GM21390 (cell line): Measurements from ENCODE around the gene AHRR.
"Not testable (repeated sequence)": the region's sequence is repeated elsewhere in the genome, so short reads cannot be mapped to it uniquely, and the experiment has no call there.

Experiments used
- ATAC-seq: cut with Tn5 transposase; IDR thresholded peaks from one replicate; pipeline ENCODE4 v1.9.1; 2021; ENCODE audit not compliant: unreplicated experiment

The AHRR gene

GRCh38 chr5:321230-321725, at the start of gene AHRR:
Gene AHRR (plus strand): TSS chr5:321714. CDS start chr5:343903, 22,189 bp downstream.
- peak; percentile 49 for ATAC-seq

GRCh38 chr5:271828-272167, 49.7 kb upstream of the AHRR start:
- not testable (repeated sequence) for ATAC-seq

- ATAC-seq: not testable (repeated sequence)
These were observed 48.4 kb upstream of the AHRR start for GRCh38 chr5:273091-273490.

DNA sequence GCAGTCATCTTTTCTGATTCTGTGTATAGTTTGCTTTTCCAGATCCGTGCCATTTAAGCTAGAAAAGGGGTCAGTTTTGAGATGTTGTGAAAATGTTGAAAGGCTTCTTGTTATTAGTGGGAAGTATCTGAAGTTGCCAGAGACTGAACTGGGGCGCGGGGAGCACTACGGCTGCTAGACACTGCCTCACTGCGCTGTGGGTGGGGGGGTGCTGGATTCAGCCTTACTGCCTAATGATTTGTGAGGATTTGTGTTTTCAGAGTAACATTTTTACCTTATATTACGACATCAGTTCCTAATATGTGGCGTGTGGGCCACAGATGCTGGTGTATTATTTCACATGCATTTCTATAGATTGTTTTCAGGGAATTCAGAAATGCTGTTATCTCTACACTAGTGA, 48.0 kb upstream of the AHRR start:
- ATAC-seq: not testable (repeated sequence)

DNA sequence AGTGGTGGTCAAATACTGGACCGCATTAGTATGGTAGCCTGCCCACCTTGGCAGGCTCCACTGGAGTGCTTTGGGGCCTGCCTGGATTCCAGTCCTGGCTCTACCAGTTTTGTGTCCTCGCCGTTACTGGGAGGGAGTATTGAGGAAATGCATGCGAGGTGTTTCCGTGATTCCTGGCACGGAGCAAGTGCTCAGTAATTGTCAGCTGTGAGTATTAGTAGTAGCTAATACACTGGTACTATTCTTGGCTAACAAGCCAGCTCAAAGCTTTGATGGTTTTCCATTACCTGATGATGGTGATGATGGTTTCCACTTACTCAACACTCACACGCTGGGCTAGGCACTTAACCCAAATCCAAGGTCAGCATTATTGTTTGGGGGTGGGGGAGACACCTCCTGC, 47.2 kb upstream of the AHRR start:
- ATAC-seq: not testable (repeated sequence)

- ATAC-seq: no peak
These were observed 42.9 kb upstream of the AHRR start for GRCh38 chr5:278646-279045.

DNA sequence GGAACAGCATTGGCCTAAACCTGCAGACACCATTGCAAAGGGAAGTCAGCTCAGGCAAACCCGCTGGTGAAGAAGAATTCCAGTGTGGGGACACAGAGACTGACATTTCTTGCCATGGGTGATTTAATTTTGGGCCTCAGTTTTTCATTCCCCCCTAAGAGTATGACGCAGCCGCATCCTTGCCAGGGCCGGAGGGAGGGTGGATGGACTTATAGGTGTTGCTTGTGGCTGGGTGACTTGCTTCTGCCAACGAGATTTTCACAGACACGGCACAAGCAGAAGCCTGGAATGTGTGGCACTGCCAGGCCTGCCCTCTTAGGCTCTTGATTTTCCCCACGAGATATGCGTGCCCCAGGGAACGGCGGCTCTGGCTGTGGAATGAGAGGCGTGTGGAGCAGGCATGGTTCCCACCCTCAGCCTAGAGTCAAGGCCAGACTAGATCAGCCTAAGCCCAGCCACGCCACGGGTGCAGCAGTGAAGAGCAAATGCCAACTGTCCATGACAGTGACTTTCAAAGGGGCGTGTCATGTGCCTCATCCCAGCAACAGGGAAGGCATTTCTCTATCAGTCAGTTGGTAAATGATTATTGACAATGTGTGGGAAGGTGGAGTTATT, 42.4 kb upstream of the AHRR start:
- ATAC-seq: not testable (repeated sequence)

DNA sequence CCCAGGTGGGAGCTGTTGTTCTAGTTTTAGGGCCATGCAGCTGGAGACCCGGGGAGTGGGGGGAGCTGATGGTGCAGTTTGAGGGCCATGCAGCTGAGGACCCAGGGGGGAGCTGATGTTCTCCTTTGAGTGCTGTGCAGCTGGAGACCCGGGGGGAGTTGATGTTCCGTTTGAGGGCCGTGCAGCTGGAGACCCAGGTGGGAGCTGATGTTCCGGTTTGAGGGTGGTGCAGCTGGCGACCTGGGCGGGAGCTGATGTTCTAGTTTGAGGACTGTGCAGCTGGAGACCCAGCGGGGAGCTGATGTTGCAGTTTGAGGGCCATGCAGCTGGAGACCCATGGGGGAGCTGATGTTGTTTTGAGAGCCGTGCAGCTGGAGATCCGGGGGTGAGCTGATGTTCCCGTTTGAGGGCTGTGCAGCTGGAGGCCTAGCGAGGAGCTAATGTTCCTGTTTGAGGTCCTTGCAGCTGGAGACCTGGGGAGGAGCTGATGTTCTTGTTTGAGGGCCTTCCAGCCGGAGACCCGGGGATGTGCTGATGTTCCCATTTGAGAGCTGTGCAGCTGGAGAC, 35.4 kb upstream of the AHRR start:
- no peak for ATAC-seq

DNA sequence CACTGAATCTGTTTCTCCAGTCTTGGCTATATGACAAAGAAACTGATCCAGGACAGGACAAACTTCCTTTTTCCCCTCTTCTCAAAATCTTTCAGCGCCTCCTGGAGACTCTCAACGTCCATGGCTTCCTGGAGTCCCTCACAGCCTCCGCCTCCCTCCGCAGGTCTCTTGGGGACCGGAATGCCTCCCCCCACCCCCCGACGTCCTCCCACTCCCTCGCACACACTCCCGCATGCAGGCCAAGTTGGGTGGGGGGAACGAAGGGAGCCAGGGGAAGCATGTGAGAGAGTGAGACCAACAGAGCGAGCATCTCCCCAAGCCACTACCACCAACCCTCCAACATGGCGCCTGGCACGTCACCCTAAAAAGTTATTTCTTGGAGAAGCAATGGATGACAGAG, 31.3 kb upstream of the AHRR start:
- ATAC-seq: not testable (repeated sequence)

GRCh38 chr5:291345-291744, 30.2 kb upstream of the AHRR start:
- ATAC-seq: not testable (repeated sequence)

- not testable (repeated sequence) for ATAC-seq
These were observed 26.7 kb upstream of the AHRR start for GRCh38 chr5:294788-295187.

DNA sequence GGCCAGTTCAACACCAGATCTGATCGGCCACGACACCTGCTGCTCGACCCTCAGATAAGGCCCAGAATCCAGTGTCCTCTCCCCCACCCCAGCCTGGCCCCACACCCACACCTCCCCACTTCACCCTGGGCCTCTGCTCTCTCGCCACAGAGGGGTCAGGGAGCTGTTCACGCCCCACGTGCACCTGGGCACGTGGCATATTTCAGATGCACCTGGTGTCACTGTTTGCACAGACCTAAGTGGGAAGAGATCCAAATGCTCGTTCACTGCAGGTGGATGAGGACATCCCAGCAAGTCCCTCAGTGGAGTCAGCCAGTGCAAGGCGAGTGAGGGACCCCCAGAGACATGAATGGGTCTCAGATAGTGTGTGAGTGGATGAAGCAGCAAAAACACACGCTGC, 25.3 kb upstream of the AHRR start:
- ATAC-seq: not testable (repeated sequence)

GRCh38 chr5:296954-297353, 24.6 kb upstream of the AHRR start:
- not testable (repeated sequence) for ATAC-seq

DNA sequence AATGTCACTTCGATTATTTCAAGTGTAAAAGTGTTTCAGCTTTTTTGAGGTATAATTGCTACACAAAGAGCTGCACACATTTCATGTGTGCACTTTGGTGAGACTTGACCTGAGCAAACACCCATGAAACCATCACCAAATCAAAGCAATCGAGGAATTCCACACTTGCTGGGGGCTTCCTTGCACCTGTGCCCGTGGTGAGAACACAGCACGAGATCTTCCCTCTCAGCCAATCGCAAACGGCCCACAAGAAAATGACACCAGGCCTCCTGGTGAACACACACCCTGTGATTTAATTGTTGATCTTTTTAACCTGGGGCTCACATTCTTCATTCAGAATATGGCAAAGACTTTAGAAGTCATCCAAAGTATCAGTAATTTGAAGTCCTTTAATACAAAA, 24.1 kb upstream of the AHRR start:
- ATAC-seq: not testable (repeated sequence)

DNA sequence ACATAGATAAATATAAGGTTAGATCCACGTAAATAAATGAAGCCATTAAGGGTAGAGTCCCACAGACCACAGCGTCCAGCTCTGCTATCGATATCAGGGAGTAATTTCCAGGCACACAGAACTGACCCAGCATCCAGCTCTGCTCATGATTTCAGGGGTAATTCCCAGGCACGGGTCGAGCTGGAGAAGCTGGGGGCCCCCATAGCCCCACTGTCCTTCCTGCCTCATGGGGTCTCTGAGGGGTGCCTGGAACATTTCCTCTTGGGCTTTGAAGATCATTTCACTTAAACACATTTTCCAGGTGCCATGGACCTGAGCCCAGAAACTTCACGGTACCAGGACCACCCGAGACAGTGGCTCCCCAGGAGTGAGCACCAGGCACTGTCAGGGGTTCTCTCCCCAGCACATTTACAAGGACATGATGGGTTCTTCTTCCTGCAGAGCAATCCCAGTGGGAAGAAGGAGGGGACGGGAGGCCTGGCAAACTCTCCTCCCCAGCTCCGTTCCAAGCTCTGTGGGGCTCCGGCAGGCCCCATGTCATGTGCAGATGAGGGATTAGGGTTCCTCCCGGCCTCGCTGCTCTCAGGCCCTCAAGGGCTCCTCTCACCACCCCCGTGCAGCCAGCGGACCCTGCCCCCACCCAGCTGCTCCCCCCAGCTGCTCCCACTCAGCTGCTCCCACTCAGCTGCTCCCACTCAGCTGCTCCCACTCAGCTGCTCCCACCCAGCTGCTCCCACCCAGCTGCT, 23.4 kb upstream of the AHRR start:
- not testable (repeated sequence) for ATAC-seq

- no peak for ATAC-seq
These were observed 22.8 kb upstream of the AHRR start for GRCh38 chr5:298737-299125.

DNA sequence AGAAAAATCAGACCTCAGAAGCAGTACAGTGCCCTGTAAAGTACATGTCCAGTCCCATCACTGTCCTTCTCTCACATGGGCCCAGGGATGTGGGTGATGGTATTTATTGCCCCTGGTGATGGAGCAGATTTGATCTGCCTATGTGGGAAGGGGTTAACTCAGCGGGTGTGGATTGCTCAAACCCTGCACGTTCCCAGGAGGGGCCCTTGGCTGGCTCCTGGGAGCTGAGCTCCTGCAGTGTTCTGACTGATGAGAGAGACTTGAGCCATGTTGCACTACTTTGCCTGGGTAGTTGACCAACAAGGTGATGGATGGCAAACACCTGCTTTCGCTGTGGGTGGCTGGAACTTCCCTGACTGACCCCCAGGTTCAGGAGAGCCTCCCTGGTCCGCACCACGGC, 21.6 kb upstream of the AHRR start:
- ATAC-seq: not testable (repeated sequence)

DNA sequence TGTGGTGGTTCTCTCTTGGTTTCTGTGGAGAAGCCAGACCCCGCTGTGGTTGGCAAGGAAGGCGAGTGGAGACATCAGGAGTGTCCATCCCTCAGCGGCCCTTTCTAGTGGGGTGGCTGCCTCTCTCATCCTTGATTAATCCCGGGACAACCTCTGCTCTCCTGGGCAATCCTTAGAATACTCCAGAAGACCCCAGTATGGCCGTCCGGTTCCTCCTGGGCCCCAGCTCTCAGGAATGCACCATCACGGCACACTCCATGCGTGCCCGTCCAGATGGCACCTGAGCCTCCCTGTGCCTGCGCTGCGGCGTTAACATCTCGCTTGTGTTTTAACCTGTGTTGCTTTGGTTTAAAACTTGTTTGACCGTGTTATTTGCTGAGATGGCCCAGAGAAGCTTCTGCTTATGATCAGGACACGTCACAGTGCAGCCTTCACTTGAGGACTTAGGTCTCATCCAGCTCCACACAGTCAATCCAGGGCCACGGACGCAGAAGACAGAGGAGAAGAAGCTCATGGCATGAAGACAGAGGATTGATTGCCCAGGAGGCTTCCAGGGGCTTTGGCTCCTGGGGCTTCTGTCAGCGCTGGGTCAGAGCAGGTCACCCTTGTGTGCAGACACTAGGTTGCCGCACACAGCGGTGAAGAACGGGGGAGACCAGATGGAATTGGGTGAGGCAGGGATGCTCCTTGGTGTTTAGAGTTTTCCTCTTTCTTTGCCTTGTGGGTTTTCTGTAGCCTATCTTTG, 20.7 kb upstream of the AHRR start:
- not testable (repeated sequence) for ATAC-seq

DNA sequence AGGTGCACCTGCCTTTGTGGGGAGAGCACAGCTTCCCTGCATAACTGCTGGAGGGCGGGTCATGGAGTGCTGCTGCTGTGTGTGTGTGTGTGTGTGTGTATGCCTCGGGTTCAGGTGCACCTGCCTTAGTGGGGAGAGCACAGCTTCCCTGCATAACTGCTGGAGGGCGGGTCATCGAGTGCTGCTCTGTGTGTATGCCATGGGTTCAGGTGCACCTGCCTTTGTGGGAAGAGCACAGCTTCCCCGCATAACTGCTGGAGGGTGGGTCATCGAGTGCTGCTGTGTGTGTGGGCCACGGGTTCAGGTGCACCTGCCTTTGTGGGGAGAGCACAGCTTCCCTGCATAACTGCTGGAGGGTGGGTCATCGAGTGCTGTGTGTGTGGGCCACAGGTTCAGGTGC, 19.1 kb upstream of the AHRR start:
- ATAC-seq: not testable (repeated sequence)

DNA sequence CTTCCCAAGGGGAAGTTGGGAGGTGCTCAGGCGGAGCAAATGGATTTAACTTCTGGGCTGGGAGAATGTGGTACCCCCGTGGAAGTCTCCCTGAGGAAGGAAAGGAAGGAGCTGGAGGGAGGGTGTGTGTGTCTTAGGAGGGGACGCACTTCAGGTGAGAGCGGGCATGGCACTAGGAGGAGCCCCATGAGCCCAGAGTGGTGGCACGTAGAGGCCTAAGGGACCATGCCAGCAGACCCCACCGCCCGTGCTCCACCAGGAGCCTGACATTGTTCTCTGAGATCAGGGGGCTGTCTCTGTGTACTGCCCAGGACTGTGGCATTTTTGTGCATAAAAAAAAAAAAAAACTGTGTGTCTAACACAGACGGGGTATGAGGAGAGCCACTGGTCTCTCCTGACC, 18.5 kb upstream of the AHRR start:
- no peak for ATAC-seq

GRCh38 chr5:303741-304140, 17.8 kb upstream of the AHRR start:
- ATAC-seq: not testable (repeated sequence)
